ENCODE measurements around the gene ADAMTSL5. TPM values are rescaled to one million over a fixed set of nuclear protein-coding genes. Genes with fewer than 3 reads are reported as not detected.

ADAMTSL5 gene
- total and polyA plus RNA-seq, 2 of the 13 experiments (the other 11 are each of a cell fraction or from before 2014, with no cell fraction given), result 0.60 to 2.7 TPM

DNA sequence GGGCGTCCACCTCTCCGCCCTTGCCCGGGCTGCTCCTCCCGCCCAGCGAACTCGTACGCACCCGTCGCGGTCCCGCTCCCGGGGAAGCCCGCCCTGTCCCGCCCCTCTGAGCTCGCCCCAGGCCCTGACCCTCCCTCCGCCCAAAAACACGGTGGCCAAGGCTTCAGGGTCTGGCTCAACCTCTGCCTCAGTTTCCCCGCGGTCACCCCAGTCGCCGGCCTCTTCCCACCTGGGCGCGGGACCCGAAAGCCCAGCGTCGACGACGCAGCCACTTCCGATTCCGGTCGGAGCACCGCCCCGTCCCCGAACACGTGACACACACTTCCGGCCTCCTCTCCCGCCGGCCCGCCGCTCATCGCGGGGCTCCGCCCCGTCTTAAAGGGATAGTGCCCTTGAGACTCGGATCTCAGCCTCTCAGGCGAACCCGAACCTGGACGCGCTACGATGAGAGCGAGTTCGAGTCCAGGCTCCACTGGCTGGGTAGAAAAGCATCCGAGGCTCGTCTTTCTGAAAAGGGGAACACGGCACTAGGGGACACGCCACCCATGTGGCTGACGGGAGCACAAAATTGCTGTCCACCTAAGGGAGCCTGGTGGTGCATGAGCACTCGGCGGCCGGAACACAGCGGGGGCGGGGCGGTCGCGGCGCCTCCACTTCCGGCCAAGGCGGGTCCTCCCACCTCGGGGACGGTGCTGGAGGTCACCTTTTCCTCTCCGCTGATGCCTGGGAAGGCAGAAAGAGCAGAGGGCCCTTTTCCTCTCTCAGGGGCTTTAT, 33.7 kb downstream of the ADAMTSL5 start, which contains the start of gene C19orf25 (continued):
- TF ChIP-seq ZKSCAN8 (CRISPR knock-in tag; IDR thresholded peaks at IDR 0.05; ENCODE audit: borderline replicate concordance), result 0 out of 2 replicates have a peak, but pooled peaks have one; percentile 48
- TF ChIP-seq ELF4 (CRISPR knock-in tag; IDR thresholded peaks at IDR 0.05; ENCODE audit: borderline replicate concordance), result peak; percentile 74; the same call in 1 of the 2 replicates
- TF ChIP-seq DMAP1 (CRISPR knock-in tag; IDR thresholded peaks at IDR 0.05), result peak; percentile 51
- TF ChIP-seq ZNF225 (CRISPR knock-in tag; IDR thresholded peaks at IDR 0.05), result no peak
- no peak for TF ChIP-seq ZBTB21 (CRISPR knock-in tag; IDR thresholded peaks at IDR 0.05)
- TF ChIP-seq NPAS2 (CRISPR knock-in tag; IDR thresholded peaks at IDR 0.05; ENCODE audit: borderline replicate concordance), result no peak
- TF ChIP-seq, protein P1, sequence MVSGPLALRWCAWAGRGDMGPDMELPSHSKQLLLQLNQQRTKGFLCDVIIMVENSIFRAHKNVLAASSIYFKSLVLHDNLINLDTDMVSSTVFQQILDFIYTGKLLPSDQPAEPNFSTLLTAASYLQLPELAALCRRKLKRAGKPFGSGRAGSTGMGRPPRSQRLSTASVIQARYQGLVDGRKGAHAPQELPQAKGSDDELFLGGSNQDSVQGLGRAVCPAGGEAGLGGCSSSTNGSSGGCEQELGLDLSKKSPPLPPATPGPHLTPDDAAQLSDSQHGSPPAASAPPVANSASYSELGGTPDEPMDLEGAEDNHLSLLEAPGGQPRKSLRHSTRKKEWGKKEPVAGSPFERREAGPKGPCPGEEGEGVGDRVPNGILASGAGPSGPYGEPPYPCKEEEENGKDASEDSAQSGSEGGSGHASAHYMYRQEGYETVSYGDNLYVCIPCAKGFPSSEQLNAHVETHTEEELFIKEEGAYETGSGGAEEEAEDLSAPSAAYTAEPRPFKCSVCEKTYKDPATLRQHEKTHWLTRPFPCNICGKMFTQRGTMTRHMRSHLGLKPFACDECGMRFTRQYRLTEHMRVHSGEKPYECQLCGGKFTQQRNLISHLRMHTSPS (CRISPR knock-in tag; IDR thresholded peaks at IDR 0.05; ENCODE audit: low read depth), result peak; percentile 25; the same call in 1 of the 2 replicates
- peak; percentile 71; the same call in 1 of the 2 replicates for TF ChIP-seq PHF8 (CRISPR knock-in tag; IDR thresholded peaks at IDR 0.05)
- TF ChIP-seq ZNF143 (CRISPR knock-in tag; IDR thresholded peaks at IDR 0.05), result 0 out of 2 replicates have a peak, but pooled peaks have one; percentile 25
- TF ChIP-seq MAZ (IDR thresholded peaks at IDR 0.05; ENCODE audit: borderline replicate concordance, low read depth, low read length), result no peak
- peak; percentile 26; the same call in 1 of the 2 replicates for TF ChIP-seq MAZ (CRISPR knock-in tag; IDR thresholded peaks at IDR 0.05; ENCODE audit: low read depth)
- TF ChIP-seq ZNF431 (CRISPR knock-in tag; IDR thresholded peaks at IDR 0.05; ENCODE audit: borderline replicate concordance, low read depth), result peak; percentile 86; the same call in 1 of the 2 replicates
- TF ChIP-seq, protein P2, sequence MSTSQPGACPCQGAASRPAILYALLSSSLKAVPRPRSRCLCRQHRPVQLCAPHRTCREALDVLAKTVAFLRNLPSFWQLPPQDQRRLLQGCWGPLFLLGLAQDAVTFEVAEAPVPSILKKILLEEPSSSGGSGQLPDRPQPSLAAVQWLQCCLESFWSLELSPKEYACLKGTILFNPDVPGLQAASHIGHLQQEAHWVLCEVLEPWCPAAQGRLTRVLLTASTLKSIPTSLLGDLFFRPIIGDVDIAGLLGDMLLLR (CRISPR knock-in tag; IDR thresholded peaks at IDR 0.05), result 0 out of 2 replicates have a peak, but pooled peaks have one; percentile 13
- TF ChIP-seq FOXO1 (CRISPR knock-in tag; IDR thresholded peaks at IDR 0.05), result peak; percentile 9; the same call in 1 of the 2 replicates
- no peak for TF ChIP-seq SRSF4 (IDR thresholded peaks at IDR 0.05; ENCODE audit: low read depth, low read length, poor library complexity, severe bottlenecking)
- no peak for TF ChIP-seq SMC3 (IDR thresholded peaks at IDR 0.05; ENCODE audit: low read length)
- peak; percentile 68 for TF ChIP-seq HDAC2 (CRISPR knock-in tag; IDR thresholded peaks at IDR 0.05)
- TF ChIP-seq IRF2 (CRISPR knock-in tag; IDR thresholded peaks at IDR 0.05), result peak; percentile 55; the same call in 1 of the 2 replicates
- TF ChIP-seq, protein P3, sequence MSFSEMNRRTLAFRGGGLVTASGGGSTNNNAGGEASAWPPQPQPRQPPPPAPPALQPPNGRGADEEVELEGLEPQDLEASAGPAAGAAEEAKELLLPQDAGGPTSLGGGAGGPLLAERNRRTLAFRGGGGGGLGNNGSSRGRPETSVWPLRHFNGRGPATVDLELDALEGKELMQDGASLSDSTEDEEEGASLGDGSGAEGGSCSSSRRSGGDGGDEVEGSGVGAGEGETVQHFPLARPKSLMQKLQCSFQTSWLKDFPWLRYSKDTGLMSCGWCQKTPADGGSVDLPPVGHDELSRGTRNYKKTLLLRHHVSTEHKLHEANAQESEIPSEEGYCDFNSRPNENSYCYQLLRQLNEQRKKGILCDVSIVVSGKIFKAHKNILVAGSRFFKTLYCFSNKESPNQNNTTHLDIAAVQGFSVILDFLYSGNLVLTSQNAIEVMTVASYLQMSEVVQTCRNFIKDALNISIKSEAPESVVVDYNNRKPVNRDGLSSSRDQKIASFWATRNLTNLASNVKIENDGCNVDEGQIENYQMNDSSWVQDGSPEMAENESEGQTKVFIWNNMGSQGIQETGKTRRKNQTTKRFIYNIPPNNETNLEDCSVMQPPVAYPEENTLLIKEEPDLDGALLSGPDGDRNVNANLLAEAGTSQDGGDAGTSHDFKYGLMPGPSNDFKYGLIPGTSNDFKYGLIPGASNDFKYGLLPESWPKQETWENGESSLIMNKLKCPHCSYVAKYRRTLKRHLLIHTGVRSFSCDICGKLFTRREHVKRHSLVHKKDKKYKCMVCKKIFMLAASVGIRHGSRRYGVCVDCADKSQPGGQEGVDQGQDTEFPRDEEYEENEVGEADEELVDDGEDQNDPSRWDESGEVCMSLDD (CRISPR knock-in tag; IDR thresholded peaks at IDR 0.05; ENCODE audit: borderline replicate concordance), result no peak
- no peak for TF ChIP-seq PLRG1 (conservative IDR thresholded peaks at IDR 0.05)
- TF ChIP-seq ZNF251 (CRISPR knock-in tag; IDR thresholded peaks at IDR 0.05), result no peak

Measured in HepG2 (cell line).